ENCODE measurements around the gene DTL. TPM values are rescaled to one million over a fixed set of nuclear protein-coding genes. Genes with fewer than 3 reads are reported as not detected.

DTL gene
- total and polyA plus RNA-seq, 2 of the 13 experiments (the other 11 are each of a cell fraction or from before 2014, with no cell fraction given): 10.4 to 32.8 TPM

- CTCF ChIA-PET (ENCODE audit: low intra/inter-chr PET ratio, low total read pairs): no interaction called here
- intact Hi-C loops (cut with micrococcal nuclease; ENCODE audit: unreplicated experiment) (no loop called here), in situ Hi-C loops (cut with HindIII; ENCODE audit: extremely low pct_ligation_motif_present, low pct_unique_long_range_greater_than_20kb) (no loop called here)
- Histone ChIP-seq H4K20me1 (ENCODE audit: insufficient read depth, low read length) (no peaks in the 10 kb centered on the region), H3K79me2 (ENCODE audit: insufficient read depth, low read length) (no peaks in the 10 kb centered on the region), H3K4me1 (ENCODE audit: insufficient read depth, low read length) (no peaks in the 10 kb centered on the region), H3K9ac (ENCODE audit: insufficient read depth, low read depth, low read length) (no peak overlapping the region), H3K4me2 (ENCODE audit: low read depth, low read length) (no peak overlapping the region), H3K27me3 (ENCODE audit: control insufficient read depth in 1 of 2, insufficient read depth in 2 of 2, low read length in 2 of 2) (no peaks in the 10 kb centered on the region), H2AFZ (ENCODE audit: low read length) (no peak overlapping the region), H3K4me3 (replicated peaks in 1 of 3; ENCODE audit: insufficient read depth in 1 of 3, low read depth in 2 of 3, low read length in 3 of 3) (no peak overlapping the region), H3K9me3 (ENCODE audit: low read length) (no peaks in the 10 kb centered on the region), H3K27ac (ENCODE audit: extremely low read length, insufficient read depth, low read length) (no peak overlapping the region), H3K36me3 (replicated peaks in 1 of 2; ENCODE audit: control insufficient read depth in 1 of 2, insufficient read depth in 2 of 2, low read length in 2 of 2) (no peaks in the 10 kb centered on the region)
- no peak for DNase-seq (ENCODE audit: low spot score)
- no peak for FAIRE-seq
- ATAC-seq: no peak
- peak; percentile 94 for TF ChIP-seq ZNF331 (CRISPR knock-in tag; IDR thresholded peaks at IDR 0.05)
- TF ChIP-seq JDP2 (CRISPR knock-in tag; IDR thresholded peaks at IDR 0.05; ENCODE audit: borderline replicate concordance): no peak
- no TSS peak for BruUV-seq (replicated peaks)
- POLR2A ChIA-PET: no interaction called here
- whole genome bisulfite sequencing (ENCODE audit: low lambda C conversion rate): 100% methylated on average over 2 of the region's 2 CpGs
These were observed 107.5 kb downstream of the DTL start for GRCh38 chr1:212142883-212143530.

- no peak overlapping the region for H3K27ac ChIP-seq (ENCODE audit: extremely low read length, insufficient read depth, low read length)
- no peak for DNase-seq (ENCODE audit: low spot score)
- BruUV-seq (replicated peaks): no TSS peak
- TF ChIP-seq, protein P1, sequence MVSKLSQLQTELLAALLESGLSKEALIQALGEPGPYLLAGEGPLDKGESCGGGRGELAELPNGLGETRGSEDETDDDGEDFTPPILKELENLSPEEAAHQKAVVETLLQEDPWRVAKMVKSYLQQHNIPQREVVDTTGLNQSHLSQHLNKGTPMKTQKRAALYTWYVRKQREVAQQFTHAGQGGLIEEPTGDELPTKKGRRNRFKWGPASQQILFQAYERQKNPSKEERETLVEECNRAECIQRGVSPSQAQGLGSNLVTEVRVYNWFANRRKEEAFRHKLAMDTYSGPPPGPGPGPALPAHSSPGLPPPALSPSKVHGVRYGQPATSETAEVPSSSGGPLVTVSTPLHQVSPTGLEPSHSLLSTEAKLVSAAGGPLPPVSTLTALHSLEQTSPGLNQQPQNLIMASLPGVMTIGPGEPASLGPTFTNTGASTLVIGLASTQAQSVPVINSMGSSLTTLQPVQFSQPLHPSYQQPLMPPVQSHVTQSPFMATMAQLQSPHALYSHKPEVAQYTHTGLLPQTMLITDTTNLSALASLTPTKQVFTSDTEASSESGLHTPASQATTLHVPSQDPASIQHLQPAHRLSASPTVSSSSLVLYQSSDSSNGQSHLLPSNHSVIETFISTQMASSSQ (IDR thresholded peaks at IDR 0.05; ENCODE audit: low read depth): no peak
- TF ChIP-seq, protein P1 (CRISPR knock-in tag; IDR thresholded peaks at IDR 0.05; ENCODE audit: borderline replicate concordance): no peak
- TF ChIP-seq DZIP1 (CRISPR knock-in tag; IDR thresholded peaks at IDR 0.05) (no peak), ZFP36L2 (CRISPR knock-in tag; IDR thresholded peaks at IDR 0.05) (no peak), TCF7L2 (IDR thresholded peaks at IDR 0.05; ENCODE audit: low read depth, low read length) (no peak), PHF8 (CRISPR knock-in tag; IDR thresholded peaks at IDR 0.05) (no peak), GATAD2A (CRISPR knock-in tag; IDR thresholded peaks at IDR 0.05) (no peak), MED1 (CRISPR knock-in tag; IDR thresholded peaks at IDR 0.05) (no peak)
- TF ChIP-seq, protein P2, sequence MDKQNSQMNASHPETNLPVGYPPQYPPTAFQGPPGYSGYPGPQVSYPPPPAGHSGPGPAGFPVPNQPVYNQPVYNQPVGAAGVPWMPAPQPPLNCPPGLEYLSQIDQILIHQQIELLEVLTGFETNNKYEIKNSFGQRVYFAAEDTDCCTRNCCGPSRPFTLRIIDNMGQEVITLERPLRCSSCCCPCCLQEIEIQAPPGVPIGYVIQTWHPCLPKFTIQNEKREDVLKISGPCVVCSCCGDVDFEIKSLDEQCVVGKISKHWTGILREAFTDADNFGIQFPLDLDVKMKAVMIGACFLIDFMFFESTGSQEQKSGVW (CRISPR knock-in tag; IDR thresholded peaks at IDR 0.05; ENCODE audit: borderline replicate concordance): no peak
These were observed 112.1 kb downstream of the DTL start for GRCh38 chr1:212147581-212148033.

More at GRCh38 chr1:212147581-212148033, 112.1 kb downstream of the DTL start:
- CTCF ChIA-PET (ENCODE audit: low intra/inter-chr PET ratio, low total read pairs): interaction anchor here (0.6 kb wide), 1 partner anchor 80 kb away, joined by 3 read pairs; no protein-coding TSS in a partner anchor
- H4K20me1 ChIP-seq (ENCODE audit: insufficient read depth, low read length): no peaks in the 10 kb centered on the region
- WGBS (ENCODE audit: low lambda C conversion rate): 67% methylated on average over 7 of the region's 7 CpGs
- no peak overlapping the region for H3K9ac ChIP-seq (ENCODE audit: insufficient read depth, low read depth, low read length)
- H3K27me3 ChIP-seq (ENCODE audit: control insufficient read depth in 1 of 2, insufficient read depth in 2 of 2, low read length in 2 of 2): no peaks in the 10 kb centered on the region
- POLR2A ChIA-PET: no interaction called here
- no peaks in the 10 kb centered on the region for H3K79me2 ChIP-seq (ENCODE audit: insufficient read depth, low read length)
- no peak overlapping the region for H2AFZ ChIP-seq (ENCODE audit: low read length)
- no peaks in the 10 kb centered on the region for H3K4me1 ChIP-seq (ENCODE audit: insufficient read depth, low read length)
- ATAC-seq (no peak; the same call in 2 of the 3 replicates), FAIRE-seq (no peak)
- in situ Hi-C loops (cut with HindIII; ENCODE audit: extremely low pct_ligation_motif_present, low pct_unique_long_range_greater_than_20kb): no loop called here
- no peak overlapping the region for H3K4me2 ChIP-seq (ENCODE audit: low read depth, low read length)
- H3K36me3 ChIP-seq (replicated peaks in 1 of 2; ENCODE audit: control insufficient read depth in 1 of 2, insufficient read depth in 2 of 2, low read length in 2 of 2): no peaks in the 10 kb centered on the region
- no peaks in the 10 kb centered on the region for H3K9me3 ChIP-seq (ENCODE audit: low read length)
- intact Hi-C loops (cut with micrococcal nuclease; ENCODE audit: unreplicated experiment): no loop called here
- no peak overlapping the region for H3K4me3 ChIP-seq (replicated peaks in 1 of 3; ENCODE audit: insufficient read depth in 1 of 3, low read depth in 2 of 3, low read length in 3 of 3)

All from HepG2 (cell line).